K562 (cell line): ENCODE data around the gene CCDC174. TPM values are rescaled to one million over a fixed set of nuclear protein-coding genes. Genes with fewer than 3 reads are reported as not detected.
A peak's percentile ranks its signal among the peaks of the same experiment; 100 is the strongest.

ENCODE experiments used
- ATAC-seq: fragments of 200-7000 bp; cut with Tn5 transposase; 3 replicates; pipeline ENCODE4 v1.9.1; 2020; ENCODE audit warnings: moderate library complexity
- BruUV-seq: library from RNA; stranded (reverse); fragments of 400-500 nt; replicated peaks from 2 replicates; lab custom pipeline; 2021; lab: Mats Ljungman, UMichigan
- CTCF ChIA-PET: fragments of 300-600 bp; formaldehyde crosslinking; extraction: SDS; loops from one replicate; lab custom pipeline; 2021; ENCODE audit warnings: low intra/inter-chr PET ratio; lab: Yijun Ruan, JAX
- POLR2A ChIA-PET: fragments of 300-600, 350-650 bp; sonication (Branson Sonifier 250); formaldehyde crosslinking; extraction: SDS; loops from one replicate; lab custom pipeline; 2021; ENCODE audit warnings: antibody characterized with exemption, inconsistent platforms; lab: Yijun Ruan, JAX
- DNase-seq, 4 experiments: peaks; one replicate each; pipeline versions ENCODE4 v3.0.0 to v3.0.0-alpha.2; 2011 to 2018; ENCODE audit warnings: low spot score in 3 of 4, mixed read lengths in 3 of 4; ENCODE audit errors: extremely low read depth in 1 of 4
- FAIRE-seq: peaks from 2 replicates; lab custom pipeline; 2011; peaks lifted over from hg19 to GRCh38; lab: Jason Lieb, UNC
- H2AFZ ChIP-seq: 2 replicates; pipeline ENCODE4 v1.6.0; 2011; ENCODE audit warnings: low read depth, low read length, control low read depth, inconsistent platforms
- H3K27ac ChIP-seq: fragments of 200-600 bp; 3 replicates; pipeline ENCODE4 v1.8.0; 2011; ENCODE audit warnings: low read depth, mild to moderate bottlenecking, control low read depth, inconsistent platforms, low read length, moderate library complexity, mixed read lengths; ENCODE audit errors: extremely low read depth
- H3K27me3 ChIP-seq, 2 experiments: fragments of 300-600 bp in 1 of 2; 2 replicates in 1 of 2; 3 replicates in 1 of 2; pipeline versions ENCODE4 v1.6.0 to v1.8.0; 2011; ENCODE audit warnings: inconsistent platforms in 2 of 2, low read length in 2 of 2, mild to moderate bottlenecking in 1 of 2, mixed read lengths in 1 of 2, moderate library complexity in 1 of 2; ENCODE audit not compliant: control insufficient read depth in 2 of 2, insufficient read depth in 2 of 2
- H3K36me3 ChIP-seq: fragments of 300-600 bp; 3 replicates; pipeline ENCODE4 v1.8.0; 2011; ENCODE audit warnings: mild to moderate bottlenecking, low read length, inconsistent platforms; ENCODE audit not compliant: control insufficient read depth, insufficient read depth
- H3K4me1 ChIP-seq, 2 experiments: fragments of 200-600 bp in 1 of 2; replicated peaks in 1 of 2; 2 replicates in 1 of 2; 3 replicates in 1 of 2; pipeline versions ENCODE4 v1.5.1 to v1.8.0; 2011; ENCODE audit warnings: inconsistent platforms in 2 of 2, low read length in 2 of 2, mild to moderate bottlenecking in 1 of 2, mixed read lengths in 1 of 2, moderate library complexity in 1 of 2; ENCODE audit not compliant: control insufficient read depth in 2 of 2, insufficient read depth in 2 of 2
- H3K4me2 ChIP-seq: 2 replicates; pipeline ENCODE4 v1.6.1; 2011; ENCODE audit warnings: low read length, control low read depth, inconsistent platforms, mixed read lengths; ENCODE audit not compliant: insufficient read depth
- H3K4me3 ChIP-seq: fragments of 200-600 bp; sonication (generic), shearing (Covaris generic); 2 replicates; pipeline ENCODE4 v1.5.1; 2016; ENCODE audit warnings: control low read depth, inconsistent platforms
- H3K79me2 ChIP-seq: fragments of 200-600 bp; 3 replicates; pipeline ENCODE4 v1.8.0; 2011; ENCODE audit warnings: low read length, inconsistent platforms; ENCODE audit not compliant: control insufficient read depth, insufficient read depth
- H3K9ac ChIP-seq, 2 experiments: 2 replicates each; pipeline versions ENCODE4 v1.6.0 to v1.6.1; 2011; ENCODE audit warnings: low read depth in 2 of 2, low read length in 2 of 2, control low read depth in 1 of 2, inconsistent platforms in 1 of 2, mild to moderate bottlenecking in 1 of 2, mixed read lengths in 1 of 2; ENCODE audit not compliant: insufficient read depth in 1 of 2
- H3K9me1 ChIP-seq: one replicate; pipeline ENCODE4 v1.6.0; 2011; ENCODE audit warnings: inconsistent platforms, mild to moderate bottlenecking, low read length, moderate library complexity; ENCODE audit not compliant: control insufficient read depth, insufficient read depth
- H3K9me3 ChIP-seq: replicated peaks from 2 replicates; pipeline ENCODE4 v1.5.1; 2011; ENCODE audit warnings: low read depth, low read length, inconsistent platforms; ENCODE audit not compliant: control insufficient read depth, insufficient read depth
- H4K20me1 ChIP-seq: replicated peaks from 2 replicates; pipeline ENCODE4 v1.6.1; 2011; ENCODE audit warnings: low read length, inconsistent platforms, mixed read lengths; ENCODE audit not compliant: control insufficient read depth, insufficient read depth
- ARNT ChIP-seq, 2 experiments: fragments of 450-650 bp; IDR thresholded peaks; 2 replicates each; pipeline ENCODE4 v1.6.1; 2016; ENCODE audit warnings: mild to moderate bottlenecking in 1 of 2
- BRF1 ChIP-seq: IDR thresholded peaks from 3 replicates; pipeline ENCODE4 v1.6.1; 2011; ENCODE audit warnings: borderline replicate concordance, mild to moderate bottlenecking; ENCODE audit not compliant: insufficient read length; ENCODE audit errors: extremely low read depth
- CEBPG ChIP-seq, 3 experiments: fragments of 200-800 bp in 1 of 3; sonication (Bioruptor generic) in 1 of 3; sonication (generic) in 1 of 3; formaldehyde crosslinking in 1 of 3; IDR thresholded peaks in 2 of 3; conservative IDR thresholded peaks in 1 of 3; 2 replicates each; pipeline versions ENCODE4 v1.6.1 to v1.8.0; 2016 to 2022; ENCODE audit warnings: missing compliant biosample characterization in 2 of 3, missing genetic modification characterization in 2 of 3, mild to moderate bottlenecking in 1 of 3, missing genetic modification reagents in 1 of 3
- CTCF ChIP-seq, 3 experiments: IDR thresholded peaks in 2 of 3; conservative IDR thresholded peaks in 1 of 3; 2 replicates each; pipeline ENCODE4 v1.5.1; 2011 to 2012; ENCODE audit warnings: low read length in 3 of 3, mild to moderate bottlenecking in 3 of 3, control low read depth in 2 of 3, improper control_type of control experiment in 1 of 3, inconsistent platforms in 1 of 3, low read depth in 1 of 3, mixed read lengths in 1 of 3, moderate library complexity in 1 of 3; ENCODE audit not compliant: insufficient read depth in 2 of 3
- DPF2 ChIP-seq: fragments of 450-650 bp; IDR thresholded peaks from 2 replicates; pipeline ENCODE4 v1.6.1; 2016
- EGR1 ChIP-seq: fragments of 450-650 bp; conservative IDR thresholded peaks from 2 replicates; pipeline ENCODE4 v1.6.1; 2017; ENCODE audit warnings: mild to moderate bottlenecking
- HDAC2 ChIP-seq: fragments of 450-650 bp; IDR thresholded peaks from 2 replicates; pipeline ENCODE4 v1.6.1; 2016; ENCODE audit warnings: mild to moderate bottlenecking
- JUND ChIP-seq, 2 experiments: IDR thresholded peaks; 2 replicates in 1 of 2; 3 replicates in 1 of 2; pipeline ENCODE4 v1.6.1; 2011; ENCODE audit warnings: borderline replicate concordance in 2 of 2, low read depth in 2 of 2, low read length in 2 of 2, improper control_type of control experiment in 1 of 2, missing biosample characterization in 1 of 2, missing genetic modification characterization in 1 of 2, missing genetic modification reagents in 1 of 2
- KDM1A ChIP-seq, 2 experiments: fragments of 450-650 bp; IDR thresholded peaks; 2 replicates each; pipeline ENCODE4 v1.6.1; 2016; ENCODE audit warnings: mild to moderate bottlenecking in 2 of 2
- LCOR ChIP-seq: sonication (generic); formaldehyde crosslinking; IDR thresholded peaks from 2 replicates; pipeline ENCODE4 v1.8.0; 2022; ENCODE audit warnings: mild to moderate bottlenecking, missing genetic modification reagents
- MAFK ChIP-seq: IDR thresholded peaks from 2 replicates; pipeline ENCODE4 v1.6.1; 2011; ENCODE audit warnings: low read length, improper control_type of control experiment
- MCM2 ChIP-seq: fragments of 450-650 bp; IDR thresholded peaks from 2 replicates; pipeline ENCODE4 v1.6.1; 2017; ENCODE audit warnings: low read depth, mild to moderate bottlenecking
- PKNOX1 ChIP-seq: fragments of 450-650 bp; IDR thresholded peaks from 2 replicates; pipeline ENCODE4 v1.6.1; 2016
- RBM25 ChIP-seq: fragments of 200-400 bp; formaldehyde crosslinking; IDR thresholded peaks from 2 replicates; pipeline ENCODE4 v1.6.1; 2018; ENCODE audit warnings: low read length, low read depth, moderate library complexity; ENCODE audit not compliant: severe bottlenecking
- RHOXF2B ChIP-seq: fragments of 250-450 bp; sonication (Bioruptor Pico); conservative IDR thresholded peaks from 2 replicates; pipeline ENCODE4 v1.5.1; 2021
- SRSF7 ChIP-seq: fragments of 200-400 bp; formaldehyde crosslinking; optimal IDR thresholded peaks from 2 replicates; pipeline ENCODE3; 2017; ENCODE audit warnings: mild to moderate bottlenecking, low read depth, low read length
- ZEB2 ChIP-seq: fragments of 450-650 bp; IDR thresholded peaks from 2 replicates; pipeline ENCODE4 v1.6.1; 2016
- ZNF165 ChIP-seq: fragments of 250-450 bp; sonication (Bioruptor Pico); IDR thresholded peaks from 2 replicates; pipeline ENCODE4 v1.4.0; 2020; ENCODE audit warnings: borderline replicate concordance
- ZNF668 ChIP-seq: fragments of 250-450 bp; sonication (Bioruptor Pico); IDR thresholded peaks from 2 replicates; pipeline ENCODE4 v1.8.0; 2022; ENCODE audit warnings: mild to moderate bottlenecking, inconsistent platforms
- WGBS: fragments of 100-300 bp; shearing (Covaris generic); methylation state at CpG from one replicate; pipeline ENCODE4 v1.1.6; 2016; ENCODE audit warnings: low coverage, mixed read lengths; ENCODE audit not compliant: insufficient coverage; ENCODE audit errors: missing lambda C conversion rate; 5-methylcytosine and 5-hydroxymethylcytosine counted together
- in situ Hi-C: fragments of 300-500 bp; cut with MboI; formaldehyde crosslinking; loops from 4 replicates; pipeline ENCODE4 v1.15.0; 2018; ENCODE audit warnings: inconsistent platforms, mixed read lengths
- intact Hi-C: fragments of 100-400 bp; cut with micrococcal nuclease; formaldehyde crosslinking; loops from 2 replicates; pipeline ENCODE4 v1.14.2; 2022
- polyA plus RNA-seq, 8 experiments: library from polyadenylated mRNA; depleted of rRNA in 4 of 8; stranded (reverse) in 5 of 8; unstranded in 3 of 8; fragments of >200 nt; fragmentation: Nextera tagmentation in 2 of 8; fragmentation: Illumina TruSeq in 1 of 8; extraction: Ambion mirVana in 2 of 8; extraction: Trizol in 1 of 8; gene quantifications; 2 replicates each; pipeline versions ENCODE4 v1.2.1 to v1.2.3, GENCODE V29; 2011 to 2014; ENCODE audit warnings: inconsistent platforms in 1 of 8, missing spikeins in 1 of 8
- total RNA-seq, 7 experiments: library from RNA; depleted of rRNA in 6 of 7; stranded (reverse); fragments of >200 nt in 6 of 7; fragmentation: Illumina TruSeq in 2 of 7; extraction: Trizol in 2 of 7; gene quantifications; 2 replicates each; pipeline versions ENCODE4 v1.2.1 to v1.2.3, GENCODE V29; 2011 to 2021; ENCODE audit warnings: low replicate concordance in 1 of 7
- TF ChIP-seq, protein P1 (sequence below): sonication (generic); formaldehyde crosslinking; IDR thresholded peaks from 2 replicates; pipeline ENCODE4 v1.8.1; 2023; ENCODE audit warnings: mild to moderate bottlenecking, missing genetic modification reagents, moderate library complexity

The CCDC174 gene
- total and polyA plus RNA-seq, 9 of the 15 experiments (the other 6 are each of a cell fraction or from before 2014, with no cell fraction given), result 7.4 to 41.0 (median 28.5) TPM

GRCh38 chr3:14660942-14661341, 9.4 kb downstream of the CCDC174 start:
- no peak overlapping the region for H3K9ac ChIP-seq
- intact Hi-C loops (no loop called here), in situ Hi-C loops (no loop called here)
- H3K4me2 ChIP-seq, result no peak overlapping the region
- H2AFZ ChIP-seq, result no peak overlapping the region
- peak; percentile 53 for ATAC-seq
- H3K4me1 ChIP-seq, result no peaks in the 10 kb centered on the region
- H3K9me3 ChIP-seq, result no peaks in the 10 kb centered on the region
- no peak for DNase-seq
- H3K79me2 ChIP-seq, result no peaks in the 10 kb centered on the region
- no peaks in the 10 kb centered on the region for H3K27me3 ChIP-seq
- WGBS, result 58% methylated on average over 4 of the region's 4 CpGs
- H3K9me1 ChIP-seq, result no peaks in the 10 kb centered on the region
- peaks cover 97% of the 10 kb centered on the region for H3K36me3 ChIP-seq
- CTCF ChIA-PET, result no interaction called here
- no peaks in the 10 kb centered on the region for H4K20me1 ChIP-seq
- no peak overlapping the region for H3K4me3 ChIP-seq
- FAIRE-seq, result peak; percentile 29
- POLR2A ChIA-PET, result interaction anchor here (1.2 to 5.6 kb wide), 3 partner anchors 8 to 11 kb away, joined by 5 to 60 read pairs (median 9); partner anchors contain the start of gene CCDC174
- BruUV-seq, result no TSS peak
- no peak overlapping the region; the same call in 2 of the 3 replicates for H3K27ac ChIP-seq
- TF ChIP-seq MCM2 (no peak), CEBPG (CRISPR knock-in tag; IDR thresholded peaks at IDR 0.05) (peak; percentile 80), CEBPG (tag; conservative IDR thresholded peaks at IDR 0.05 in 1 of 2, IDR thresholded peaks at IDR 0.05 in 1 of 2) (peak; percentile 69 to 92), JUND (IDR thresholded peaks at IDR 0.05; ENCODE audit: borderline replicate concordance, low read depth, low read length) (peak; percentile 46; the same call in 1 of the 2 replicates), JUND (tag; IDR thresholded peaks at IDR 0.05; ENCODE audit: borderline replicate concordance, low read depth, low read length) (no peak), ARNT (IDR thresholded peaks at IDR 0.05) (no peak), KDM1A (IDR thresholded peaks at IDR 0.05) (no peak), RBM25 (no peak), HDAC2 (no peak), EGR1 (no peak), PKNOX1 (0 out of 2 replicates have a peak, but pooled peaks have one; percentile 6), CTCF (IDR thresholded peaks at IDR 0.05 in 2 of 3, conservative IDR thresholded peaks at IDR 0.05 in 1 of 3; ENCODE audit: insufficient read depth in 2 of 3, low read depth in 1 of 3, low read length in 3 of 3) (no peak), MAFK (0 out of 2 replicates have a peak, but pooled peaks have one; percentile 3), RHOXF2B (CRISPR knock-in tag) (no peak), ZEB2 (0 out of 2 replicates have a peak, but pooled peaks have one; percentile 38), LCOR (no peak), DPF2 (no peak), ZNF668 (CRISPR knock-in tag) (no peak), SRSF7 (no peak), ZNF165 (CRISPR knock-in tag) (no peak), BRF1 (no peak)
- TF ChIP-seq, protein P1, sequence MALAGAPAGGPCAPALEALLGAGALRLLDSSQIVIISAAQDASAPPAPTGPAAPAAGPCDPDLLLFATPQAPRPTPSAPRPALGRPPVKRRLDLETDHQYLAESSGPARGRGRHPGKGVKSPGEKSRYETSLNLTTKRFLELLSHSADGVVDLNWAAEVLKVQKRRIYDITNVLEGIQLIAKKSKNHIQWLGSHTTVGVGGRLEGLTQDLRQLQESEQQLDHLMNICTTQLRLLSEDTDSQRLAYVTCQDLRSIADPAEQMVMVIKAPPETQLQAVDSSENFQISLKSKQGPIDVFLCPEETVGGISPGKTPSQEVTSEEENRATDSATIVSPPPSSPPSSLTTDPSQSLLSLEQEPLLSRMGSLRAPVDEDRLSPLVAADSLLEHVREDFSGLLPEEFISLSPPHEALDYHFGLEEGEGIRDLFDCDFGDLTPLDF (CRISPR knock-in tag), result no peak
